Fibroblast of mammary gland (primary cell): ENCODE results near the gene FIGN.
A peak's percentile ranks its signal among the peaks of the same experiment; 100 is the strongest.

Source experiments
- DNase-seq: peaks from one replicate; pipeline ENCODE4 v3.0.0-alpha.2; 2010; ENCODE audit warnings: low read depth
- H3K4me3 ChIP-seq: 2 replicates; pipeline ENCODE4 v1.5.1; 2011; ENCODE audit warnings: low read depth, mild to moderate bottlenecking, low read length, moderate library complexity; ENCODE audit not compliant: control insufficient read depth
- CTCF ChIP-seq: conservative IDR thresholded peaks from 2 replicates; pipeline ENCODE4 v1.5.1; 2011; ENCODE audit warnings: low read depth, low read length, inconsistent platforms; ENCODE audit not compliant: control insufficient read depth, insufficient read depth

Gene FIGN

GRCh38 chr2:163733956-163734355 is 1.9 kb downstream of the FIGN start:
- no peak for TF ChIP-seq CTCF
- no peak for DNase-seq
- H3K4me3 ChIP-seq, result peak overlapping the region; percentile 16

DNA sequence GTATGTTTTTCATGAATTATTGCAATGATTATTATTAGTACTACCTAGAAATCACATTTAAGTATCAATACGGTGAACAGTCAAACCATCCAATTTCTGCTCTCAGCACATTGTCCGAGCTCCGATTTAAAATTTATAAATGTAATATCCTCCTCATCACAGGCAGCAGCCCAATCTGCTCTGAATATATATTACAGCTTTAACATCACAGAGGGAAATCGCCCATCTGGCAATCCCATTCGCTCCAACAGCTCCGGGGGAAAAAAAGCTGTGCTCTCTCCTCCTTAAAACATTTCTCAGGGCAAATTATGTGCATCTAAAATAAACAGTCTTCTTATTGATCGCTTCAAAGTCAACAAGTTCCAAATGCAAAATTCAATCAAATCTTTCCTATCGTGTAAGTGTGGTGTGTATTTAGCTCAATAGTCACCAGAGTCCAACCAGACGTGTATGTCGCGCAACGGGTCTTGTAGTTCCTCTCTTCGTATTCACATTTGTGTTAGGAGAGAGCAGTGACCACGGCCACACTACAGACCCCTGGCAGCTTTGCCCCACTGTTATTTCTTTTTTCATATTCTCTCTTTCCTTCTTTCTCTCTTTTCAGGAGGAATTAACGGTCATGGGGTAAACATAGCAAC is 2.4 kb downstream of the FIGN start:
- no peak for TF ChIP-seq CTCF
- peak; percentile 21 for DNase-seq
- peak overlapping the region; percentile 16 for H3K4me3 ChIP-seq

DNA sequence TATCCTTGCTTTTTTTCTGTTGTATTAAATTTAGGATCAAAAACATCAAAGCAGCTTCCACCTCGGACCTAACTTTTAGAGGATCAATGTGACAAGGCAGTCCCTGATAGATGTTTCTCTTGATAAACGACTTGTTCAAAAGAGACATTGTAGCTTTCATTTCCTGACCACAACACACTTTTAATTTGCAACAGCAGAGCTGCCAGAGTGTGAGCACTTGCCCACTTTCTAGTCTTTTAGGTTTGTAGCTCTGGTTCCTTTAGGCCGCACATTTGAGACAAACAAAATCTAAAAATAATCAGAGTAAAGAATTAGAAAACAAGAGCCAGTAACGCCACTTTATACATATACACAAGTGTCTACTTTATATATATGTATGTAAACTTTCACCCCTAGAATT is 3.1 kb downstream of the FIGN start:
- TF ChIP-seq CTCF, result no peak
- no peak overlapping the region for H3K4me3 ChIP-seq
- peak; percentile 20 for DNase-seq

GRCh38 chr2:163731735-163732134 is 4.1 kb downstream of the FIGN start:
- TF ChIP-seq CTCF, result no peak
- H3K4me3 ChIP-seq, result no peak overlapping the region
- no peak for DNase-seq

DNA sequence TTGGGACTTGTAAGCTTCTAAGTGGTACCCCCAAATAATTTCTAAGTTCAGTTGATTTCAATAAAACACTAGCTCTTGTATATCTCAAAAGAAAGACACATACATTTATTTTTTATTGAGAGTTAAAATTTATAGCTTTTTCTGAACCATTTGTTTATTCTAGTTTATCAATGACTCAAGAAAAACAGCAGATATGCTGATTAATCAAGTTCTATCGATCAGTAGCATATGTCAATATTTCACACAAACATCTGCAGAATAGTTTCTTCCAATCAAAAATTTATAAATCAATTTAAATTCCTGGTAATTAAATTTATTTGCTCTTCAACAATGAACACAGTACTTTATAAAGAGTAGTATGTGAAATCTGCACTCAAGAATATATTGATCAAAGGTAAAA is 5.3 kb downstream of the FIGN start:
- TF ChIP-seq CTCF, result no peak
- no peak overlapping the region for H3K4me3 ChIP-seq

DNA sequence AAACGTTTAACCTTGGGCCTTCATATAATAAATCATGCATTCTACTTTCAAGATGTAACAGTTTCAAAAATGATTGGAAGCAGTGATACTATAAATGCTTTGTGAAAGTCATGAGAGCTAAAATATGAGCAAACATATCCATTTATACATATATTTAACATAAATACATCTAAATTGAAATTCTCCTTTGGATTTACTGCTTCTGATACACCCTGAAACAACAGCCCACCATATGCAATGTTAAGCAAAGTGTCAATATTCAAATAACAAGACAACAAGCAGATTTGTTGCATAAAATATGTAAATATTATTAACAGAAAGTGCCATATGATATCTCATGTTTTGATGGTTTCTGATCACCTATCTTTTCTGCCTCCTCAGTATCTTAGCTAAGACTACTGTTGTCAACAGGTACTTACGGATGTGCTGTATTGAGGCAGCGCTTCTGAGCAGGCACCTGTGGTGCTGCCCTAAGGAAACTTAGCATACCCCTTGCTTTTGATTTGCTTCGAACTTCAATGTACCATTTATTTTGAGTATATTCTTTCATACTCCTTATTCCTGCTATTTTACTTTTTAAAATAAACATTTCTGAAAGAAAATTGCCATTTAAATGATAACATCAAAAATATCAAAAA is 6.1 kb downstream of the FIGN start:
- H3K4me3 ChIP-seq, result no peak overlapping the region
- DNase-seq, result no peak
- TF ChIP-seq CTCF, result no peak

More for the DNA sequence above, 5.3 kb downstream of the FIGN start:
- DNase-seq, result no peak

GRCh38 chr2:163723881-163724280 is 11.9 kb downstream of the FIGN start:
- no peak for TF ChIP-seq CTCF
- DNase-seq, result no peak
- H3K4me3 ChIP-seq, result no peak overlapping the region
